Aorta (tissue), 5 donors: ENCODE results near the gene GRM1. TPM values are rescaled to one million over a fixed set of nuclear protein-coding genes. Genes with fewer than 3 reads are reported as not detected.

ENCODE experiments used
- ATAC-seq: fragments of 200-7000 bp; cut with Tn5 transposase; one replicate; pipeline ENCODE4 v1.9.1; 2022; ENCODE audit warnings: moderate library complexity; ENCODE audit not compliant: low FRiP score
- DNase-seq, 2 donors: peaks; one replicate each; pipeline ENCODE4 v3.0.0-alpha.2; 2020
- H3K27ac ChIP-seq, 2 donors: one replicate each; pipeline ENCODE4 v1.5.1; 2013; ENCODE audit warnings: low read length in 2 of 2, mild to moderate bottlenecking in 2 of 2, moderate library complexity in 2 of 2, control low read depth in 1 of 2, inconsistent platforms in 1 of 2, low read depth in 1 of 2
- H3K27me3 ChIP-seq, 2 donors: one replicate each; pipeline ENCODE4 v1.6.1; 2013; ENCODE audit warnings: control low read depth in 1 of 2, low read length in 1 of 2, mild to moderate bottlenecking in 1 of 2, moderate library complexity in 1 of 2; ENCODE audit not compliant: insufficient read depth in 2 of 2, control insufficient read depth in 1 of 2
- H3K36me3 ChIP-seq, 2 donors: one replicate each; pipeline ENCODE4 v1.6.1; 2013; ENCODE audit warnings: control low read depth in 1 of 2, low read length in 1 of 2, mild to moderate bottlenecking in 1 of 2; ENCODE audit not compliant: insufficient read depth in 2 of 2, control insufficient read depth in 1 of 2
- H3K4me1 ChIP-seq, 2 donors: one replicate each; pipeline ENCODE4 v1.6.1; 2013; ENCODE audit warnings: low read length in 2 of 2, control low read depth in 1 of 2, mild to moderate bottlenecking in 1 of 2, moderate library complexity in 1 of 2; ENCODE audit not compliant: insufficient read depth in 2 of 2, control insufficient read depth in 1 of 2
- H3K4me3 ChIP-seq, 2 donors: one replicate each; pipeline ENCODE4 v1.5.1; 2013; ENCODE audit warnings: low read length in 2 of 2, control low read depth in 1 of 2, mild to moderate bottlenecking in 1 of 2
- H3K9me3 ChIP-seq: one replicate; pipeline ENCODE4 v1.6.1; 2013; ENCODE audit warnings: mild to moderate bottlenecking, low read length; ENCODE audit not compliant: control insufficient read depth
- WGBS, 2 donors: extraction: QIAGEN DNeasy Blood & Tissue Kit; methylation state at CpG; one replicate each; pipeline ENCODE4 v1.1.7; 2013; 5-methylcytosine and 5-hydroxymethylcytosine counted together
- intact Hi-C, 2 donors: fragments of 100-400 bp; cut with DNase I; formaldehyde crosslinking; loops; one replicate each; pipeline versions ENCODE4 v1.14.2 to v1.15.0; 2022
- polyA plus RNA-seq, 2 donors: library from polyadenylated mRNA; stranded (reverse); fragments of 200-250 nt; gene quantifications; one replicate each; pipeline ENCODE4 v1.2.3, GENCODE V29; 2013
- total RNA-seq, 2 donors: library from RNA; stranded (reverse); fragmentation: NEBNext Ultra II Directional; extraction: Animal tissue kit (Norgen Biotek cat#: 25700); gene quantifications; one replicate each; pipeline ENCODE4 v1.2.1, GENCODE V29; 2021
- donor health status: healthy with polysubstance abuse.
- donor health status: Bipolar disorder and iron deficiency.
- donor health status: DM: no; HTN: no; CAD: no.
- donor health status: DM: no; HTN: no; CAD: no.
- donor health status: DM: yes; HTN: yes; CAD: no.

The GRM1 gene
- total and polyA plus RNA-seq, 4 donors, result 0.05 to 0.25 (median 0.13) TPM; not detected in 1

DNA sequence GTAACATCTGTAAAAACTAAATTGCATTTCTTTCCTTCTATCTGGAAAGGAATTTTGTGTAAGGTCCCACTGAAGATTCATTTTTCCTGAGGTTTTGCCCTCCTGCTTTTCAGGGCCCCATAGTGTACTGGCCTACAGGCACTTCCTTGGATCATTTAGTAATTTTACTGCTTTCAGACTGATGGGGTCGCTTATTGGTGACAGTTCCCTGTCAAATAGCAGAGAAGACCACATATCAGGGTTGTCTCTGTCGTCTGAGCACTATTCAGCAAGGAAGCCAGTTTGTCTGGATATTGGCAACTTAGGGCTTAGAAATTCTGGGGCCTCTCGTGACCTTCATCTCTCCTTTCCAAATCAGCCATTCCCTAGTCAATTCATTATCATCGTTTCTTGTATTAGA lies 3.5 kb downstream of the GRM1 start:
- Histone ChIP-seq H3K9me3 (peaks cover 6% of the 10 kb centered on the region), H3K27ac (no peak overlapping the region), H3K4me3 (no peak overlapping the region), H3K4me1 (no peaks in the 10 kb centered on the region), H3K27me3 (no peaks in the 10 kb centered on the region), H3K36me3 (no peaks in the 10 kb centered on the region)
- DNase-seq, result no peak
- intact Hi-C loops, result no loop called here
- WGBS, 2 donors, result 42 to 50% methylated on average over 4 of the region's 4 CpGs
- ATAC-seq, result no peak

GRCh38 chr6:146040360-146040759 lies 11.5 kb downstream of the GRM1 start:
- Histone ChIP-seq H3K9me3 (no peaks in the 10 kb centered on the region), H3K36me3 (no peaks in the 10 kb centered on the region), H3K27me3 (no peaks in the 10 kb centered on the region), H3K4me1 (no peaks in the 10 kb centered on the region), H3K27ac (no peak overlapping the region), H3K4me3 (no peak overlapping the region)
- WGBS, 2 donors, result 88 to 90% methylated on average over 1 of the region's 1 CpG
- DNase-seq (no peak), ATAC-seq (no peak)
- intact Hi-C loops, result no loop called here

GRCh38 chr6:146041282-146041681 lies 12.4 kb downstream of the GRM1 start:
- DNase-seq (no peak), ATAC-seq (no peak)
- no peaks in the 10 kb centered on the region for H3K4me1 ChIP-seq
- H3K27me3 ChIP-seq, result no peaks in the 10 kb centered on the region
- 27 to 38% methylated on average over 1 of the region's 1 CpG for WGBS, 2 donors
- no peaks in the 10 kb centered on the region for H3K9me3 ChIP-seq
- intact Hi-C loops, result no loop called here
- H3K36me3 ChIP-seq, result no peaks in the 10 kb centered on the region
- no peak overlapping the region for H3K4me3 ChIP-seq
- H3K27ac ChIP-seq, result no peak overlapping the region

GRCh38 chr6:146047371-146047770 lies 18.5 kb downstream of the GRM1 start:
- H3K9me3 ChIP-seq, result no peaks in the 10 kb centered on the region
- no peaks in the 10 kb centered on the region for H3K36me3 ChIP-seq
- intact Hi-C loops, result no loop called here
- 62 to 84% methylated on average over 2 of the region's 2 CpGs for WGBS, 2 donors
- no peaks in the 10 kb centered on the region for H3K27me3 ChIP-seq
- DNase-seq (no peak), ATAC-seq (no peak)
- H3K4me3 ChIP-seq, result no peak overlapping the region
- no peaks in the 10 kb centered on the region for H3K4me1 ChIP-seq
- no peak overlapping the region for H3K27ac ChIP-seq

DNA sequence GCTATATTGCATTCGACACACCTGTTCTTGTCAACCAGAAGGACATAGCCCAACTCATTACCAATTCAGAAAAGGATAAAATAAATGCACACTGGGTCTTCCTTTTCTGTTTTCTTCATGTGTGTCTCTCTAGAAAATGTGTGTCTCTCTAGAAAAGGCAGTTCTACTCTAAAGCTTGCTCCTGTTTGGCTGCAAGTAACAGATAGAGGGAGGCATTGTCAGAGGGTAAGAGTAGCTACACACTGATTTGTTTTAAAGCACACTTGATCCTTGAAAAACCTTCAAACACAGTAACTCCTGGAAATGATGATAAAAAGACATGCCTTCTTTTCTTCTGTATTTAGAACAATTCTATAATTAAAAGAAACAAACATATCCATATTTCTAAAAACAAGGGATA lies 21.3 kb downstream of the GRM1 start:
- H3K4me1 ChIP-seq, result no peaks in the 10 kb centered on the region
- WGBS, 2 donors, result 73 to 74% methylated on average over 1 of the region's 1 CpG
- ATAC-seq, result no peak

DNA sequence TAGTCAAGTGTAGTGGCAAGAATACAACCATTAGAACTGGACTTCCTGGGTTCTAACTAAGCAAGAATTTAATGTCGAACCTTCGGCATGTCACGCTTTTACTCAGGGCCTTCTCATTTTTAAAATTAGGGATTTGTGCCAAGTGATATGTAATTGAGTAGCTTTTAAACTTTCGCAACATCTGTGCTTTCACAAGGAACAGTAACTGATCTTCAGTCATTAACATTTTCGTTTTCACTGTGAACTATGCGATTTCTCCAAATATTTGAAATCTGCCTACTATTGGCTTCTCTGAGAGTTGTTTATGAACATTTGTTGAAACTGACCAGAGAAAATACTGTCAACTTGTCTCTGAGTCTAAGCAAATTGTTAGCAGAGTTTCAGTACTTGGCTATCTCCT lies 27.6 kb downstream of the GRM1 start:
- no peak for DNase-seq
- WGBS, 2 donors, result 83 to 84% methylated on average over 6 of the region's 6 CpGs
- intact Hi-C loops, result no loop called here
- no peak for ATAC-seq
- no peak overlapping the region for H3K4me3 ChIP-seq
- H3K9me3 ChIP-seq, result no peaks in the 10 kb centered on the region
- no peak overlapping the region for H3K27ac ChIP-seq
- no peaks in the 10 kb centered on the region for H3K36me3 ChIP-seq
- no peaks in the 10 kb centered on the region for H3K4me1 ChIP-seq
- H3K27me3 ChIP-seq, result no peaks in the 10 kb centered on the region

More for the DNA sequence above, 21.3 kb downstream of the GRM1 start:
- H3K27ac ChIP-seq, result no peak overlapping the region
- no peaks in the 10 kb centered on the region for H3K9me3 ChIP-seq
- DNase-seq, result no peak
- intact Hi-C loops, result loop anchor here in 1 of 2 donors (5.0 kb wide), 1 partner anchor 643 kb away; no protein-coding TSS in a partner anchor
- H3K36me3 ChIP-seq, result no peaks in the 10 kb centered on the region
- no peaks in the 10 kb centered on the region for H3K27me3 ChIP-seq
- no peak overlapping the region for H3K4me3 ChIP-seq

- Histone ChIP-seq H3K36me3 (no peaks in the 10 kb centered on the region), H3K4me3 (no peak overlapping the region), H3K27me3 (no peaks in the 10 kb centered on the region), H3K9me3 (no peaks in the 10 kb centered on the region), H3K4me1 (no peaks in the 10 kb centered on the region), H3K27ac (no peak overlapping the region)
- intact Hi-C loops, result no loop called here
- ATAC-seq, result no peak
- 86 to 95% methylated on average over 2 of the region's 2 CpGs for WGBS, 2 donors
- no peak for DNase-seq
Observed at GRCh38 chr6:146065690-146066089, 36.8 kb downstream of the GRM1 start.

DNA sequence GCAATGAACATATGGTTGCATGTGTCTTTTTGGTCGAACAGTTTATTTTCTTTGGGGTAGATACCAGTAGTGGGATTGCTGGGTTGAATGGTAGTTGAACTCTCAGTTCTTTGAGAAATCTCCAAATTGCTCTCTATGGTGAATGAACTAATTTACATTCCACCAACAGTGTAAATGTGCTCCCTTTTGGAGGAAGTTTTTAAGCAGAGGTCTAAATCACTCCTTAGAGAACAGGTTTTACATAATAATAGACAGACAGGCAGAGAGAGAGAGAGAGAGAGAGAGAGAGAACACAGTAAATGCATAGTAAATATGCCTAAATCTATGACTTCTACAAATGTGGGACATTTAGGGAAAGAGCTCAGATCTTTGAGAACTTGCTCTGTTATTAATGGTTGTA lies 37.6 kb downstream of the GRM1 start:
- ATAC-seq (no peak), DNase-seq (no peak)
- H3K4me1 ChIP-seq, result no peaks in the 10 kb centered on the region
- H3K9me3 ChIP-seq, result no peaks in the 10 kb centered on the region
- no peaks in the 10 kb centered on the region for H3K36me3 ChIP-seq
- WGBS, 2 donors, result 66% methylated on average over 1 of the region's 1 CpG
- no peak overlapping the region for H3K27ac ChIP-seq
- intact Hi-C loops, result no loop called here
- no peaks in the 10 kb centered on the region for H3K27me3 ChIP-seq
- no peak overlapping the region for H3K4me3 ChIP-seq

DNA sequence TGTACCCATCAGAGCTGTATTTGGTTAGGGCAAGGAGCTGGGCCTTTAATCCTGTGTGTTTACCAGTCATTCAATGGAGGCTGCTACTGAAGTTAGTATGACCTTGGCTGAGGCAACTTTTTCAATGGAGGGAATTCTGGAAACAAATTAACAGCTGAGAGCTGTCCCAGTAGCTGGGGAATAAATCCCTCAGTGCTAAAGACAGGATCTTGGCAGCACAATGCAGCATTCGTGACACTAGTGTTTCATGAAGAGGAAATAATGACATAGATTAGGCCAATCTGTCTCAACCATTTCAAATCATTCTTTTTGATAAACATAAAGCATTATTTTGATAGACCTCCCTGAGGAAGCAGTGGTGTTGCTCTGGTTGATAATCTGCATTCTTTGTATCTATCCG lies 42.9 kb downstream of the GRM1 start:
- DNase-seq (no peak), ATAC-seq (no peak)
- Histone ChIP-seq H3K36me3 (no peaks in the 10 kb centered on the region), H3K27me3 (no peaks in the 10 kb centered on the region), H3K4me1 (no peaks in the 10 kb centered on the region), H3K27ac (no peak overlapping the region), H3K9me3 (no peaks in the 10 kb centered on the region), H3K4me3 (no peak overlapping the region)
- intact Hi-C loops, result no loop called here
- WGBS, 2 donors, result 49 to 54% methylated on average over 2 of the region's 2 CpGs
